Heart left ventricle (tissue), 16 donors: ENCODE measurements around the gene ZG16B. TPM values are rescaled to one million over a fixed set of nuclear protein-coding genes. Genes with fewer than 3 reads are reported as not detected.

Source experiments
- ATAC-seq, 4 donors: fragments of 200-7000 bp; cut with Tn5 transposase; one replicate each; pipeline ENCODE4 v1.9.1; 2020 to 2022; ENCODE audit warnings: moderate library complexity in 4 of 4, mild to moderate bottlenecking in 3 of 4, moderate number of reproducible peaks in 1 of 4
- DNase-seq, 5 donors: peaks; one replicate each; pipeline ENCODE4 v3.0.0-alpha.2; 2020
- H3K27ac ChIP-seq, 12 donors: fragments of 200-600 bp; sonication (generic) in 4 of 12; one replicate each; pipeline versions ENCODE4 v1.5.0 to v1.8.0; 2016 to 2022; ENCODE audit warnings: mild to moderate bottlenecking in 2 of 12
- H3K27me3 ChIP-seq, 9 donors: fragments of 200-600 bp; sonication (generic) in 2 of 9; one replicate each; pipeline versions ENCODE4 v1.5.1 to v1.8.0; 2016 to 2022; ENCODE audit warnings: mild to moderate bottlenecking in 3 of 9
- H3K36me3 ChIP-seq, 9 donors: fragments of 200-600 bp; sonication (generic) in 2 of 9; one replicate each; pipeline versions ENCODE4 v1.5.0 to v1.8.0; 2018 to 2022; ENCODE audit warnings: mild to moderate bottlenecking in 2 of 9
- H3K4me1 ChIP-seq, 12 donors: fragments of 200-600 bp; sonication (generic) in 4 of 12; one replicate each; pipeline versions ENCODE4 v1.5.0 to v1.8.0; 2016 to 2022; ENCODE audit warnings: mild to moderate bottlenecking in 3 of 12
- H3K4me3 ChIP-seq, 12 donors: fragments of 200-600 bp; sonication (generic) in 4 of 12; one replicate each; pipeline versions ENCODE4 v1.5.0 to v1.8.0; 2017 to 2022; ENCODE audit warnings: mild to moderate bottlenecking in 9 of 12, moderate library complexity in 4 of 12
- H3K9me3 ChIP-seq, 12 donors: fragments of 200-600 bp; sonication (generic) in 4 of 12; one replicate each; pipeline versions ENCODE4 v1.5.0 to v1.8.0; 2016 to 2022; ENCODE audit warnings: mild to moderate bottlenecking in 1 of 12
- POLR2A ChIP-seq, 2 donors: fragments of 450-650 bp; IDR thresholded peaks; one replicate each; pipeline ENCODE4 v1.6.1; 2017; ENCODE audit warnings: antibody characterized with exemption in 2 of 2, mild to moderate bottlenecking in 2 of 2, moderate library complexity in 2 of 2
- WGBS, 4 donors: extraction: QIAGEN DNeasy Blood & Tissue Kit in 2 of 4; methylation state at CpG; one replicate each; pipeline versions ENCODE4 v1.1.5 to v1.1.7; 2013 to 2018; 5-methylcytosine and 5-hydroxymethylcytosine counted together
- intact Hi-C, 10 donors: fragments of 100-400 bp; cut with DNase I; formaldehyde crosslinking; loops; one replicate each; pipeline versions ENCODE4 v1.11.1 to v1.14.2; 2022
- polyA plus RNA-seq, 2 donors: library from polyadenylated mRNA; stranded (reverse); fragments of 200-250 nt; gene quantifications; one replicate each; pipeline ENCODE4 v1.2.3, GENCODE V29; 2013
- total RNA-seq, 9 donors: library from RNA; depleted of rRNA in 2 of 9; stranded (reverse); fragments of >200 nt in 2 of 9; fragmentation: NEBNext Ultra II Directional in 3 of 9; extraction: Animal tissue kit (Norgen Biotek cat#: 25700) in 3 of 9; gene quantifications; one replicate each; pipeline versions ENCODE4 v1.1.0 to v1.2.4, GENCODE V29; 2016 to 2023
- TF ChIP-seq, protein P1 (sequence below), 12 donors: fragments of 200-600 bp; sonication (generic) in 4 of 12; IDR thresholded peaks; one replicate each; pipeline versions ENCODE4 v1.5.0 to v1.8.0; 2018 to 2022; ENCODE audit warnings: antibody characterized with exemption in 12 of 12, mild to moderate bottlenecking in 5 of 12
- donor health status: ischemic (EF 13 %, LVEDD 7.1; RV severe dilation, severe dysfunction).
- donor health status: healthy with polysubstance abuse.
- donor health status: DM: no; HTN: yes; CAD: no.
- donor health status: DM: no; HTN: no; CAD: no.
- donor health status: ischemic (EF 25% LVEDD 6.9; RV normal size, moderate dysfunction).
- donor health status: ischemic (EF 25% LVEDD 5.7; RV mildly dilated, moderate dysfunction).
- donor health status: healthy.
- donor health status: DM: yes; HTN: yes; CAD: no.
- donor health status: ischemic (EF 35%, LVEDD 5.7; RV mildly dilated, moderate dysfunction).
- donor health status: nonischemic (EF 11% LVEDD 7.7; RV severe dilation, severe dysfunction).
- donor health status: DM: yes; HTN: yes; CAD: no.
- donor health status: PGD.
- donor health status: ischemic (EF 29% LVEDD 5.4; RV normal size, mild dysfunction).
- donor health status: nonischemic (EF 23%, LVEDD 6.1; RV moderate dilation, normal function).

The ZG16B gene
- total and polyA plus RNA-seq, 11 donors, result 0.50 to 3.0 TPM; not detected in 9

DNA sequence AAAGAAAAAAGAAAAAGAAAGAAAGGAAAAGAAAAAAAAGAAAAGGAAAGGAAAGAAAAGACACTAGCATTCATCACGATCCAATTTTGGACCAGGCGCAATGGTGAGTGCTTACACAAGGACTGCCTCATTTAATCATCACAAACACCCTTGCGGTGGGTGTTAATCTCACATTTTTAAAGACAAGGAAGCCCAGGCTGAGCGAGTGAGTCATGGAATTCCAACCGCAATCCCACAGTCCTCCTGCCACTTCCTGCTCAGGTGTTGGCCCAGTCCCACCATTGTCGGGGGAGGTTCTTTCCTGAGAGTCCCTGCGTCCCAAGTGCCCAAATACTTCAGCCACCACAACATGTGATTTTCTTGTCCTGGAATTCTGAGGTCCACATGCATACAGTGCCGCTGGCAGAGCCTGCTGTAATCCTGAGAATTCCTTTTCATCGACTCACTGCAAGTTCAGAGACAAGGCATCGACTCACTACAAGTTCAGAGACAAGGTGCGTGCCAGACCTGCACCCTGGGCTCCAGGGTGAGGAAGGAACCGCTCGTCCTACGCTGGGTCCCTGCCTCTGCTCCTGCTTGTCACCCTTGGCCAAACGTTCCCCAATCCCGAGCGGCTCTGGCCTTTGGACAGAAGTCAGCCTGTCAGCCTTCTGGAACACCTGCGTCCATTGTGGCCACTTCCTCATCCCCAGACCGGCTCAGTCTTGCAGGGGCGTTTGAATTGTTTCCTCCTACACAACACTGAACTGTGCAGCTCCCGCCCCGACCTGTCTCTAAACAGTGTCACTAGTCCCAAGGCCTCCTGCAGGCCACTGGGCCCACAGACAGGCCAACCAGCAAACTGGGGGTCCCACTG lies 5.8 kb downstream of the ZG16B start:
- ATAC-seq (peak in 2 of 4 donors; percentile 11 to 53), DNase-seq (peak in 3 of 5 donors; percentile 10 to 57 (median 37))
- H3K9me3 ChIP-seq, result no peaks in the 10 kb centered on the region
- peak overlapping the region in 1 of 12 donors; percentile 24 for H3K27ac ChIP-seq
- TF ChIP-seq POLR2A (IDR thresholded peaks at IDR 0.05), result no peak
- TF ChIP-seq, protein P1, sequence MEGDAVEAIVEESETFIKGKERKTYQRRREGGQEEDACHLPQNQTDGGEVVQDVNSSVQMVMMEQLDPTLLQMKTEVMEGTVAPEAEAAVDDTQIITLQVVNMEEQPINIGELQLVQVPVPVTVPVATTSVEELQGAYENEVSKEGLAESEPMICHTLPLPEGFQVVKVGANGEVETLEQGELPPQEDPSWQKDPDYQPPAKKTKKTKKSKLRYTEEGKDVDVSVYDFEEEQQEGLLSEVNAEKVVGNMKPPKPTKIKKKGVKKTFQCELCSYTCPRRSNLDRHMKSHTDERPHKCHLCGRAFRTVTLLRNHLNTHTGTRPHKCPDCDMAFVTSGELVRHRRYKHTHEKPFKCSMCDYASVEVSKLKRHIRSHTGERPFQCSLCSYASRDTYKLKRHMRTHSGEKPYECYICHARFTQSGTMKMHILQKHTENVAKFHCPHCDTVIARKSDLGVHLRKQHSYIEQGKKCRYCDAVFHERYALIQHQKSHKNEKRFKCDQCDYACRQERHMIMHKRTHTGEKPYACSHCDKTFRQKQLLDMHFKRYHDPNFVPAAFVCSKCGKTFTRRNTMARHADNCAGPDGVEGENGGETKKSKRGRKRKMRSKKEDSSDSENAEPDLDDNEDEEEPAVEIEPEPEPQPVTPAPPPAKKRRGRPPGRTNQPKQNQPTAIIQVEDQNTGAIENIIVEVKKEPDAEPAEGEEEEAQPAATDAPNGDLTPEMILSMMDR (IDR thresholded peaks at IDR 0.05), result no peak
- H3K4me3 ChIP-seq, result no peak overlapping the region
- 31 to 42% (median 33%) methylated on average over 21 to 22 of the region's 22 CpGs for WGBS, 4 donors
- H3K27me3 ChIP-seq, result peaks cover 0 to 7% (median 0%) of the 10 kb centered on the region in 9 donors
- peaks cover 0 to 9% (median 0%) of the 10 kb centered on the region in 12 donors for H3K4me1 ChIP-seq
- no peaks in the 10 kb centered on the region for H3K36me3 ChIP-seq
- intact Hi-C loops, result loop anchor here in 1 of 10 donors (10.0 kb wide), 1 partner anchor 79 kb away; the partner anchor contains the start of gene FLYWCH1

DNA sequence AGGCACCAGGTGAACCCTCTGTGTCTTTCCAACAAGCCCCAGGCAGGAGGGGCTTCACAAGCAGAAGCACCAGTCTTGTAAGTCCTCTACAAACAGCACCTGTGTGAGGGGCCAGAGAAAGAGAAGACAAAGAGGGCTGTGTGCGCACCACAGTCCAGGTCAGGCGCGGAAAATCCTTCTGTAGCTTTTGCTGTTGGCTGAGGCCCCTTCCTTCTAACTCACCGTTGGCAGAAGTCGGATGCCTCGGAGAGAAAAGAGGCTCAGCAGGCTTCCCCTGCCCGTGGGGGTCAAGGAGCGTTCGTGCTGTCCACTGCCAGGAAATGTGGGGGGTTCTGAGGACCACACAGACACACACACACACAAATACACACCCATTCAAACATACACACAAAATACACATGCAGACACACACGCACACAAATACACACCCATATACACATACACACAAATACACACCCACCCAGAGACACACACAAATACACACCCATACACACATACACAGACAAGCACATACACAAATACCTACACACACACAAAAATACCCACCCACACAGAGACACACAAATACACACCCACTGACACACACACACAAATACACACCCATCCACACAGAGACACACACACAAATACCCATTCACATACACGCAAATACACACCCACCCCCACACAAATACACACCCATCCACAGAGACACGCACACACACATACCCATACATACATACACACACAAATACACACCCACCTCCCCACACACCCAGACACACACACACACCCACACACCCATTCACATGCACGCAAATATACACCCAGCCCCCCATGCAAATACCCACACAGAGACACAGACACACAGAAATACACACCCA lies 6.8 kb downstream of the ZG16B start:
- Histone ChIP-seq H3K4me3 (no peak overlapping the region), H3K9me3 (no peaks in the 10 kb centered on the region), H3K27ac (no peak overlapping the region), H3K4me1 (peaks cover 0 to 17% (median 2%) of the 10 kb centered on the region in 12 donors), H3K36me3 (no peaks in the 10 kb centered on the region), H3K27me3 (peaks cover 0 to 7% (median 0%) of the 10 kb centered on the region in 9 donors)
- ATAC-seq, result no peak
- DNase-seq, result peak in 1 of 5 donors; percentile 43
- intact Hi-C loops, result loop anchor here in 1 of 10 donors (10.0 kb wide), 1 partner anchor 78 kb away; the partner anchor contains the start of gene FLYWCH1
- TF ChIP-seq, protein P1 (IDR thresholded peaks at IDR 0.05), result no peak
- TF ChIP-seq POLR2A (IDR thresholded peaks at IDR 0.05), result no peak
- WGBS, 4 donors, result 66 to 76% (median 72%) methylated on average over 13 of the region's 13 CpGs

DNA sequence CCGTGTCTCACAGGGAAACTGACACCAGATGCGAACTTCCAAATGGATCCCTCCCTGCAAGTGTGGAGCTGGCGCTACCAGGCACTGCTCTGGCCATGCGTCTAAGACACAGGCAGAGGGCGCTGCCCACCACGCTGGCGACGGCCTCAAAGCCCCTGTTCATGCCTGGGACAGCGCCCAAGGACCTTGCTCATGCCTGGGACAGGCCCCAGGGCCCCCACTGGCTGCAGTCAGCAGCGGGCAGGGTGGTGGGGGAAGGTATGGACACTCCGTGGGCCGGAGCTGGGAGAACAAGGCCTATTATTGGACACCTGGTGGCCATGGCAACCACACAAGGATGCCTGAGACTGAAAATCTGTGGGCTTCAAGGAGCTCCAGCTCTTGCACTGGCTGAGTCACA lies 8.8 kb downstream of the ZG16B start:
- Histone ChIP-seq H3K9me3 (no peaks in the 10 kb centered on the region), H3K27ac (no peak overlapping the region), H3K4me3 (no peak overlapping the region), H3K36me3 (no peaks in the 10 kb centered on the region), H3K4me1 (peaks cover 0 to 26% (median 10%) of the 10 kb centered on the region in 12 donors), H3K27me3 (no peaks in the 10 kb centered on the region)
- 0 to 12% (median 4%) methylated on average over 1 to 12 of the region's 12 CpGs for WGBS, 4 donors
- no peak for TF ChIP-seq POLR2A (IDR thresholded peaks at IDR 0.05)
- TF ChIP-seq, protein P1 (IDR thresholded peaks at IDR 0.05), result peak; percentile 57 to 77 (median 67)
- ATAC-seq, result peak in 3 of 4 donors; percentile 74 to 88 (median 80)
- intact Hi-C loops, result loop anchor here in 3 of 10 donors (2.0 to 10.0 kb wide), 3 partner anchors 30 to 88 kb away; partner anchors contain the start of gene FLYWCH1 (in 1 of the 3)
- peak; percentile 34 to 81 (median 66) for DNase-seq
